HG02973 (cell line): ENCODE data around the gene PTPRS.

Experiments used
- ATAC-seq: cut with Tn5 transposase; IDR thresholded peaks from one replicate; pipeline ENCODE4 v1.9.1; 2021; ENCODE audit warnings: moderate library complexity; ENCODE audit not compliant: unreplicated experiment

Gene PTPRS

DNA sequence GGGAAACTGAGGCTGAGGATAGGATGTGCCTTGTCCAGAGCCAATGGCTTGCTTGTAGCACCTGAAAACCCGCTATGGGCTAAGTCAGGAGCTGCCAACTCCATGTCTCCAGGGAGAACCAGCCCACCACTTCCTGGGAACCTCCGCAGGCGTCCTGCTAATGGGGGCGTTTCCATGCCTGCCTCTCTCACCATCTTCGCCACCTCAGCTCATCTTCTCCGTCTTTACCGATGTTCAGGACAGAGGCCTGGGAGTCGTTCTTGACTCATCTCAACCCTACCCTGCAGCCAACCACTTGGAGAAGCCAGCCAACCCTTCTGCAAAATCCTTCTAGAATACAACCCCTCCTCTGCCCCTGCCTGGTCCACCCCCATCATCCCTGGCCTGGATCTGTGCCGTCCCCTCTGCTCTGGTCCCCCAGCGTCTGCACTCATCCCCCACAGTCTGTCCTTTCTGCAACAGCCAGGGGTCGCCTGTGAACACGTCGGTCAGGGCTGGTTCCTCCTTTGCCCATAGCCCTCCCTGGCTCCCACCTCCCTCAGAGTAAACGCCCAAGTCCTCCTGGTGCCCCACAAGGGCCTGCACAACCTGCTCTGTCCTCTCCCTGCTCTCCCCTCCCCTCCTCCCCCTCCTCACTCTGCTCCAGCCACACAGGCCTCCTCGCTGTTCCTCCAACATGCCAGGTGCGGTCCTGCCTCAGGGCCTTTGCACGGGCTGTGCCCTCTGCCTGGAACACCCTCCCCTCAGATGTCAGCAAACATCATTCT, 31.0 kb downstream of the PTPRS start:
- no peak for ATAC-seq

DNA sequence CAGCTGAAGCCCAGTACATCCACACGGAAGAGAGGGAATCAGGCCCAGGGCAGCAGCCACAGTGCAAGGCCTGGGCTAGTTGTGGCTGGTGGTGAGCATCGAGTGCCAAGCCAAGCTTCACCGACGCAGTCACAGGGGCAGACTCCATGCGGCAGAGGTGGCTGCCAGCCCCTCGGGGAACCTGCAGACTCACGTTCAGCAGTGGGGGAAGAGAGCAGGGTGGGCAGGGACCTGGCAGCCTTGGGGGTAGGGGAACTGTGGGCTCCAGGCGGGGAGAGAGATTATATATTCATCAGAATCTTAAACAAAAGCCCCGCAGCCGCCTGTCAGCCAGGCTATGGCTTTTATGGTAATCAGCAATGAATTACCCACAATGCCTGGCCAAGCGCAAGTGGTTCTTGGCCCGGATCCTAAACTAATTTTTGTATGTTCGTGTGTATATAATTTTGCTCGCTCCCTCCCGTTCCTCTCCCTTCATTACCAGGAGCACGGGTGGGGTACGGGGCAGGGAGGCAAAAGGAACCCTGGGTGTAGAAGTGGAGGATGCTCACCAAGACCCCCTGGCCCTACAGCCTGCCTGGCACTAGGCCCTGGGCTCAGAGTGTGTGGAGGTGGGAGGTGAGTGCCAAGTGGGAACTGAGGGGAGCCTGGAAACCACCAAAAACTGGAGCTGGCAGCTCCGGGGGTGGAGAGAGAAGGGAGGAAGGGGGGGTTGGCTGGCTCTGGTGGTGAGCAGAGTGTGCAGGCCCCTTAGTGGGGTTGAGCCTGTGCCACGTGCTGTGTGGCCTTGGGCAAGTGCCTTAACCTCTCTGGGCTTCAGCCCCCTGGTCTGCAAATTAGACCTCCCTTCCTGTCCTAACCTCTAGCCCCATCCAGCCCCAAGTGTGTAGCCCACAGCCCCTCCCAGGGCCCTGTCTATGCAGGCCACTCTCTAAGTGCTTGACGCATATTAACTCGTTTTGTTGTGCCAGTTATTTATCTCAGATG, 31.9 kb downstream of the PTPRS start:
- ATAC-seq: no peak

DNA sequence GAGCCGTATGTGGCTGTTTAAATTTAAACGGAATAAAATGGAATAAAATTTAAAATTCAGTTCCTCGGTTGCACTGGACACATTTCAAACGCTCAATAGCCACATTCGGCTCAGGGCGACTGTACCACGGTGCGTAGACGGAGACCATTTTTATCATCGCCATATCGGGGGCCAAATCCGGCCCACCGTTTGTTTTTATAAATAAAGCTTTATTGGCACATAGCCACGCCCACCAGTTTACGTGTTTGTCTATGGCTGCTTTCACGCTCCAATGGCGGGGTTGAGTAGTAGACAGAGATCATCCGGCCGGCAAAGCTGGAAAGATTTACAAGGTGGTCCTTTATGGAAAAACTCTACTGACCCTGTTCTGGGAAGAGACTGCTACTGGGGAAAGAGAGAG, 33.0 kb downstream of the PTPRS start:
- no peak for ATAC-seq

DNA sequence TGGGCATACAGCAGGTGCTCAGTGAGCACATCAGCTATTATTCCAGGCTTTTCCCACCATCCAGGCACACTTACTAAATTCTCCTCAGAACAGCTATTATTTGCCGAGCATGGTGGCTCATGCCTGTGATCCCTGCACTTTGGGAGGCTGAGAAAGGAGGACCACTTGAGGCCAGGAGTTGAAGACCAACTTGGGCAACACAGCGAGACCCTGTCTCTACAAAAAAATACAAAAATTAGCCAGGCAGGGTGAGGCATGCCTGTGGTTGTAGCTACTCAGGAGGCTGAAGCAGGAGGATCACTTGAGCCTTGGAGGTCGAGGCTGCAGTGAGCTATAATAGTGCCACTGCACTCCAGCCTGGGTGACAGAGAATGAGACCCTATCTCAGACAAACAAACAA, 35.4 kb downstream of the PTPRS start:
- no peak for ATAC-seq

DNA sequence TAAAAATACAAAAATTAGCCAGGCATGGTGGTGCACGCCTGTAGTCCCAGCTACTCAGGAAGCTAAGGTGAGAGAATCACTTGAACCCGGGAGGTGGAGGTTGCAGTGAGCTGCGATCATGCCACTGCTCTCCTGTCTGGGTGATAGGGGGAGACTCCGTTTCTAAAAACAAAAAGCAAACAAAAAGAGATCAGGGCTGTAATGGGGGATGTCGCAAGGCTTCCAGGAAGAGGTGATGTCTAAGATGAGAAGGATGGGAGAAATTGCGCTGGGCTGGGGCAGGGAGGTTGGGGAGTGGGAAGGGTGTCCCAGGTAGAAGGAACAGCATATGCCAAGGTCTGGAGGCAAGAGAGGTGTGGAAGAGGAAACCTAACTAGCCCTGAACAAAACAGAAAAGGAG, 36.1 kb downstream of the PTPRS start:
- no peak for ATAC-seq

DNA sequence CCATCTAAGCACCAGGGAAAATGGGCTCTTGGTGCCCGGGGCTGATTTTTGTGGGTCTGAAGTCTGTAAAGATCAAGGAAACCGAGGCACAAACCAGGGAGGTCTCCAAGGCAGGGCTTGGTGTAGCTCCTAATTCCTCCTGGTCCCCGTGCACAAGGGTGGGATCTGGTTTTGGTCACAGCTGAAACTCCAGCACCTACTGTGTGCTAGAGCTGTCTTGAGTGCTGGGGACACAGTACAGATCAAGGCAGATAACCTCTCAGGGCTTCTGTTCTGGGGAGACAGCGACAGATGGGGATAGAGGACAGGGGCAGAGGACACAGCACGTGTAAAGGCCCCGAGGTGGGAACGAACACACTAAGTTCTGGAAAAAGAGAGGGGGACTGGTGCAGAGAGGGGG, 37.4 kb downstream of the PTPRS start:
- ATAC-seq: no peak

DNA sequence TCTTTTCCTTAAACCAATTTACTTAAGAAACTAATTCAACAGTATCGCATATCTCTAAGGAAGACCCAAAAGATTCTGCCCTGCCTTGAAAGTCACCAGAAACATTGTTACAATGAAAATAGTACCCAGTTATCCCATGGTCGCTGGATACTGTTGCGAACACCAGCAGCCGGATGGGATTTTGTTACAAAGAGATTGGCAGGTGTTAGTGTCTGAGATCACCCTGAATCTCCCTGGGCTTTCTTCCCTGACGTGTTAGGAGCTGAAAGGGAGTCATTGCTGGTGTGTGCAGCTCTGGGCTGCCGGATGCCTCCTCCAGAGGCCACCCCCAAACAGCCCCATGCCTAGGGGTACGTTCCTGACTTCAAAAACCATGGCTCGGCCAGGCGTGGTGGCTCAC, 38.2 kb downstream of the PTPRS start:
- no peak for ATAC-seq

DNA sequence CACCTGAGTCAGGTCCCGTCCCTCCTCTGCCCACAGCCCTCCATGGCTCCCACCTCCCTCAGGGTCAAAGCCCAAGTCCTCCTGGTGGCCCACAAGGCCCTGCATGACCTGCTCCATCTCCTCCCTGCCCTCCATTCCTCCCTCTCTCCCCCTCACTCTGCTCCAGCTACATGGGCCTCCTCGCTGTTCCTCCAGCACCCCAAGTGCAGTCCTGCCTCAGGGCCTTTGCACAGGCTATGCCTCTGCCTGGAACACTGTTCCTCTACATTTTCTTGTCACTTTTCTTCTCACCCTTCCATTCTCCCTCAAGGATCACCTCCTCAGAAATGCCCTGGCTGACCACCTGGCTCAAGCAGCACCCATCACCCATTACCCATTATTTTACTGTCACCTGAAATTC, 41.5 kb downstream of the PTPRS start:
- no peak for ATAC-seq

DNA sequence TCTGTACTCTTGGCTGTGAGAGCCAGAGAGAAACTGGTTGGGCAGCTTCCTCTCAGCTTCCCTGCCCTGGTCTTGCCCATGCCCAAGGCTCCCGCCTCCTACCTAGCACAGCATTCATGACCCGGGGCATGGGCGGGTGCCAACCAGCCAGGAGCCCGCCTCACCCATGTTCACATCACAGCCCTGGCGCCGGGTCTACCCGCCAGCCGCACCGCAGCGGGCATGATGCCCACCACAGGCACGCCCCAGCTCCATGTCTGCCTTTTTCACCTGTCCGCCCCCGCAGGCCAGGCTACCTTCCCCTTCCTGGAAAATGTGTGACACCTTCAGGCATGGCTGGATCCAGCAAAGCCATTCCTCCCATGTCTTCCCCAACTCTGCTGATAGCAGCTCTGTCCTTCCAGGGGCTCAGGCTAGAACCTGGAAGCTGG, 42.1 kb downstream of the PTPRS start:
- ATAC-seq: no peak

DNA sequence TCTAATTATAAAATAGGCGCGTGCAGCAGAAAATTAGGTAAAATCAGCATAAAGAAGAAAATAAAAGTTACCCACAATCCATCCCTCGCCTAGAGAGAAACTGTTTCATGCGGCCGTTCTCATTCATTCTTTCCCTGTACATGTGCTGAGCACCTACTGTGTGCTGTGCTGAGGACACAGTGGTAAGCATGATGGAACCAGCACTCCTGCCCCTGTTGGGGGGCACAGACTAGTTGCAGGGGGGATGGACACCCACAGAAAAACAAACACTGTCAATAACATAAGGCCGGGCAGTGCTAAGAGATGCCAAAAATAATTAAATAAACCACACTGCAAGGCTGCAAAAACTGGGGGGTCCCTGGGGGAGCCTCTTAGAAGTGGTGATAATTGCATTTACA, 43.3 kb downstream of the PTPRS start:
- ATAC-seq: no peak

DNA sequence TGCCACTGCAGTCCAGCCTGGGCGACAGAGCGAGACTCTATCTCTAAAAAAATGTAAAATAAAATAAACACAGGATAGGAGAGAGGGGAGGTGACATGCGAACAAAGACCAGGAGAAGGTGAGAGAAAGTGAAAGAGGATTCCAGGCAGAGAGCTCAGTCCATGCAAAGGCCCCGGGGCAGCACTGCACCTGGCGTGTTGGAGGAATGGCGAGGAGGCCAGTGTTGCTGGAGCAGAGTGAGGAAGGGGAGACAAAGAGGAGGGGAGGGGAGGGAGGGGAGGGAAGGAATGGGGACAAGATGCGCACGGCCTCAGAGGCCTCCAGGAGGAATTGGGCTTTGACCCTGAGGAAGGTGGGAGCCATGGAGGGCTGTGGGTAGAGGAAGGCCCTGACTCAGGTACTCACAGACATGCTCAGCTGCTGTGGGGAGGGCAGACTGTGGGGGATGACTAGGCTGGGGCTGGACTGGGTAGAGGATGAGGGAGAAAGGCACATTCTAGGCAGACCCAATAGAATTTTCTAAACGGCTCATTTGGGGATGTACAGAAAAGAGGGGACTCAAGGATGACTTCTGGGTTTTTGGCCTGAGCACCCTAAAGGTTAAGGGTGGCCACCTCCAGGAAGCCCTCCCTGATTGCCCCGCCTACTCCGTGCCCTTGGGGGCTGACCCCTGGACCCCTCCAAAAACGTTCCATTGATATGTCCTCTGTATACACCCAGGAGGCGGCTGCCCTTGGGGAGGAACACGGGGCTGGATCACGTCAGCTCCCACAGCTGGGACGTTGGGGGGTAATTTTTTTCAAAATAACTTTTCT, 43.9 kb downstream of the PTPRS start:
- no peak for ATAC-seq

DNA sequence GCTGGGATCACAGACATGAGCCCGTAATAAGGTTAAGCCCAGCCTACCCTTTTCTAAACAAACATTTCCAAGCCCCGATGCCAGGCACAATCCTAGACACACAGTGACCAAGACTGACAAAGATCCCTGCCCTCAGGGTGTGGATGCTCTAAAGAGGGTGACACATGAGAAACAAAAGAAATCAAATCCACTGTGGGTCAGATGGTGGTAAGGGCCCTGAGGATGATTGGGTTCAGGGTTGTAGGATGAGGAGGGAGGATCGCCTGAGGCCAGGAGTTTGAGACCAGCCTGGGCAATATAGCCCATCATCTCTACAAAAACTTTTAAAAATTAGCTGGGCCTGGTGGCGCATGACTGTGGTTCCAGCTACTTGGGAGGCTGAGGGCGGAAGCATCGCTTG, 44.6 kb downstream of the PTPRS start:
- no peak for ATAC-seq

DNA sequence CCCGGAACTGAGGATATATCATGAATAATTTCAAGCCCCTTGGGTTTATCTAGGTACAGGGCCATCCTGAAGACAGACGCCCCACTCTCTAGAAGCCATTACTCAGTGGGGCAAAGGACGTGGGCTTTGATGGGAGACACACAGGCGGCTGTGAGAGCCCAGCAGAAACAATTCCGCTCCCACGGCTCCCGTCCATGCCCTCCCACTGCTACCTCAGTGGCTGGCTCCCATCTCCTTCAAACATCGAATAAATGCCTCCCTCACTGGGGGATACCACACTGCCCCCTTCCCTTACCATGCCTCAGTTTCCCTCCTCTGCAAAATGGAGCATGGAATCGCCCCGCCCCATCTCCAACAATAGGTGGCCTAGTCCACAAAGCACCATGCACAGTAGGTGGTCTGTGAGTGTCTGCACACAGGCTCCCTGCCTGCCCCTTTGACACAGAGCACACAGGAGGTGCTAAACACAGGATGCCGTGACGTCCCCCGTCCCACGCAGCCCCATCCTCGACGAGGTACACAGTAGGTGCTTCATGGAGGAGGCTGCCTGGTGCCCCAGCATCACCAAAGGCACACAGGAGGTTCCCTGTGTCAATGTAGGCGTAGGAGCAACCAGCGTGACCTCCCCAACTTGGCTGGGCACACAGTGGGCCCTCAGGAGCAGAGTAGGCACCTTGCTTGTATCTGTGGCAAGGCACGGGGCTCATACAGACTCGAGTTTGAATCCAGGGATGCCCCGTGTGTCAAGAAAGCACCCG, 46.0 kb downstream of the PTPRS start:
- ATAC-seq: no peak

DNA sequence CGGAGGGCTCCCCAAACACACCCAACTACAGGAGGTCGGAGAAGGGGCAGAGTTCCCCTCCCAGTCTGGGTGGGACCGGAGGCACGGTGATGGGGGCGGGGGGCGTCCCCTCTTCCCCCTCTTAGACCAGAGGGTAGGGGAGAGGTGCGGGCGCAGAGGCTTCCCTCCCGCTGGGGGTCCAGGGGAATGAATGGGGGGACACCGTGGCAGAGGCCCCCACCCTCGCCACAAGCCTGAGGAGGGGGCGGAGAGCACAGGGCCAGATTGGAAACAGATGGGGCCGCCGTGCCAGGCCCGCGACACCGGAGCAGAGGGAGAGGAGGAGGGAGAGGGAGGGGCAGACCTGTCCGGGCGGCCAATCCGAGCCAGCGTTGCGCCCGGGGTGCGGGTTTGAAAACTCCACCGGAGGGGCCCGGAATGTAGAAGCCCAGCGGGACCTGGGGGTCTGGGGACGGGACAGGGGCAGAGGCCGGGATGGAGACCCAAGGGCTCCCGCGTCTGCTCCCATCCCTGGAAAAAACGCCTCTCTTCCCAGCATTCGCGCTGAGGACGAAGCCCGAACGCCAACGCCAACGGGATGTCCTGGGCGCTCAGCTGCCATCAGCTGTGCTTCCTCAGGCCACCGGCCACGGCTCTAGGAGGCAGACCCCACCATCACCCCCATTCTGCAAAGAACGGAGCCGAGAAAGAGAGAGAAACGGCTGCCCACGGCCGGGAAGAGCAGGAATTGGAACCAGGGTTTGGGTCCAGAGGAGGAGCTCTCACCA, 46.8 kb downstream of the PTPRS start:
- no peak for ATAC-seq

DNA sequence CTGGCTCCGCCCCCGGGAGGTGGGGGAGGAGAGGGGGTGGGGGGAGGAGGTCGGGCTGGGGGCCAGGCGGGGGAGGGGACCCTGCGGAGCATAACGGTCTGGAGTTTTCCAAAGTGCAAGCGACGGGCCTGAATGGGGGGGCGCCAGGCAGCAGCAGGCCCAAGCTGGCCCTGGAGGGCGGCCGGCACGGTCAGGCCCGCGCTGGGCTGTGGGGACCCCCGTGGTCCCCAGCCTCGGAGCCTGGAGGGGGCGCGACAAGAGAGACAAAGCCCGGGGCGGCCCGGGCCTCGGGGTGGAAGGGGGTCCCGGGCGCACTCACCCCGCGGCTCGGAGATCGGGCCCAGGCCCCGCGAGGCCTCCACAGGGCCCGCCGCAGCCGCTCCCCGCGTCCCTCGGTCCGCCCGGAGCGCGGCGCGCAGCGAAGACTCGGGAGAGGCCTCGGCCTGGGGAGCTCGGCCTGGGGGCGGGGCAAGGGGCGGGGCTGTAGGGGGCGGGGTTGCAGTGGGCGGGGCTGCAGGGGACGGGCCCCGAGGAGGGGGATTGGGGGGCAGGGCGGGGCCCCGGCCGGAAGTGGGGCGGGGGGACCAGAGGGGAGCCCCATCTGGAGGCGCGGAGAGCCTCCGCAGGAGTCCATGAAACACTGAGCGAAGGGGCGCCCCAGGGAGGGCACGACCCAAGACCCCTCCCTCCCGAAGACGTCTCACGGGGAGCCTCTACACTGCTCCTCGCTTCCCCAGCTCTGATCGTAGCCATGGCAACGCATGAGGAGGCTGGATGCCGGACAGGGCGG, 47.6 kb downstream of the PTPRS start:
- ATAC-seq: no peak

DNA sequence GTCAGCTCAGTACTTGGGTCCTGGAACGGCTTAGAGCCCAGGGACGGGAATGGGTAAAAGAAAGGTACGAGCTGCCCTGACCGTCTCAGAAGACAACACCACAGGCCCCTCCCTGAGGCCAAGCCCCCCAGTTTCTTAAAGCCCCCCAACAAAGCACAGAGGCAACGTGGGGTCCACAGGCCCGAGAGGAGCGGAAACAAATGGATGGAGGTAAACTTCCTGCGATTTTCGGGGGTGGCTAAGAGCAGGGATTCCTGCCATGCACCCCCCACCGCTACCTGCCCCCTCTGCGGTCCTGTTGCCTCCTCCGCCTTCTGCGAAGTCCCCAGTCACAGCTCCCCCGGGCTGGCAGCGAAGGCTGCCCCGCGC, 48.2 kb downstream of the PTPRS start:
- no peak for ATAC-seq

DNA sequence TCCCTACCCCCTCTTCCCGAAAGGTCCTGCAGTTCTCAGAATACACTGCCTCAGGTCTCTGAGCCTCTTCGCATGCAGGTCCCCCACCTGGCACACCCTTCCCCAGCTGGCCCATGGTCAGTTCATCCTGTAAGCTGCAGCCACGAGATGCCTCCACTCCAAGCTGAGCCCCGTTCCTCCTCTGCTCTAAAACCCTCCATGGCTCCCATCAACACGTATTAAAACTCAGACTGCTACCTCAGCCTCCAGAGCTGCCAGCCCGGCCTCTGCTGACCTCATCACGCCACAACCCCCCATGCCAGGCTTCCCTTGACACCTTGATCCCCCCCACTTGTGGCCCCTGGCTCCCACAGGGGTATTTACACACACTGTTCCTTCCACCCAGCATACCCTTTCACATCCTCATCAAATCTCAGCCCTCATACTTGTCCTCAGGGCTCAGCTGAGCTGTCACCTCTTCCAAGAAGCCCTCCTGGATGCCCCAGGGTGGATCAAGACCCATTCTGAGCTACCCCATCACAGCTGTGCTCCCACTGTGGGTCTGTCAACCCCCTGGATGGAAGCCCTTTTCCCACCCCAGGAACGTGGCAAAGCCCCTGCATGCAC, 48.9 kb downstream of the PTPRS start:
- no peak for ATAC-seq
